Measurements from ENCODE around the gene PLSCR4.

DNA sequence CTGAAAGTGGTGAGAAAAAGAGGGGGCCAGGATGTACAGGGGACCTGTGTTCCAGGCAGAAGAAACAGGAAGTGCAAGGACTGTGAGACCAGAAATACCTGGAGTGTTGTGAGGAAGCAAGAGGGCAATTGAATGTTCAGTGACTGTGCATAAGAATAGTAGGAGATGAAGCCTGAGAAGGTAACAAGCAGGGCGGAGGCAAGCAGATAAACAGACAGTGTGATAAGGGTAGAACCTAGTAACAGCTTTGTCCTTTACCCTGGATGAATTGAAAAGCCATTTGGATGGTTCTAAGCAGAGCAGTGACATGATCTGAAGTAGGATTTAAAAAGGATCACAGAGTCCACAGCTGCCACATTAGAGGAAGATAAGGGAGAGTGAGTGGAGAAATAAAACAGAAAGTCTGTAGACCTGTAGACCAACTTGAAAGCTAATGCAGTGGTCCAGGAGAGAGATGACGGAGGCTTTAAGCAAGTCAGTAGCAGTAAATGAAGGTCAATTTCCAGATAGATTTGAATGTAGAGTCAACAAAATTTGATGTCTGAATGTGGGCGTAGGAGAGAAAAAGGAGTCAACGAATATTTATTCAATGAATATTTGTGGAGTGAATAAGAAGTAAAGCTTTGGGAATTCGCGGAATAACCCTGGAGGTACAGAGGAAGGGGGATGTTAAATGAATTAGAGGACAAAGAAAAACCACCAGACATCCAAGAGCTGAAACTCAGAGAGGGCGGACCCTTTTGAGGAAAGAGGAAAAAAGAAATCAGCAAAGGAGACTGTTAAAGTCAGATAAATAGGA is 85.7 kb downstream of the PLSCR4 start:
- TF ChIP-seq POLR2A (IDR thresholded peaks at IDR 0.05; ENCODE audit: low read length) (no peak), REST (IDR thresholded peaks at IDR 0.05) (no peak), FOXS1 (CRISPR knock-in tag; IDR thresholded peaks at IDR 0.05) (no peak)

All from A549 (cell line).